Neural cell (in vitro differentiated cells): Measurements from ENCODE around the gene DGKB.

ENCODE experiments used
- EP300 ChIP-seq: fragments of 450-650 bp; conservative IDR thresholded peaks from 2 replicates; pipeline ENCODE4 v1.6.1; 2014; ENCODE audit warnings: antibody characterized with exemption, mild to moderate bottlenecking, moderate library complexity; ENCODE audit not compliant: poor library complexity, severe bottlenecking
- EZH2 ChIP-seq: fragments of 200-600, 300-800 bp; shearing (Covaris generic), sonication (generic); IDR thresholded peaks from 2 replicates; pipeline ENCODE4 v1.6.1; 2014; ENCODE audit warnings: antibody characterized with exemption, low read length, borderline replicate concordance, mild to moderate bottlenecking; ENCODE audit not compliant: insufficient read depth, poor library complexity, severe bottlenecking
- POLR2AphosphoS5 ChIP-seq: IDR thresholded peaks from 2 replicates; pipeline ENCODE4 v1.6.1; 2012
- RAD21 ChIP-seq: fragments of 450-650 bp; conservative IDR thresholded peaks from 2 replicates; pipeline ENCODE4 v1.6.1; 2014; ENCODE audit warnings: antibody characterized with exemption, mild to moderate bottlenecking, moderate library complexity
- SMC3 ChIP-seq: fragments of 450-650 bp; conservative IDR thresholded peaks from 2 replicates; pipeline ENCODE4 v1.6.1; 2014; ENCODE audit warnings: antibody characterized with exemption, mild to moderate bottlenecking, moderate library complexity; ENCODE audit not compliant: poor library complexity
- TAF1 ChIP-seq: IDR thresholded peaks from 2 replicates; pipeline ENCODE4 v1.6.1; 2012; ENCODE audit warnings: low read depth
- TF ChIP-seq, protein P1 (sequence below): fragments of 450-650 bp; IDR thresholded peaks from 2 replicates; pipeline ENCODE4 v1.5.1; 2014; ENCODE audit warnings: antibody characterized with exemption, mild to moderate bottlenecking, moderate library complexity; ENCODE audit not compliant: poor library complexity, severe bottlenecking
- TF ChIP-seq, protein P2 (sequence below): IDR thresholded peaks from 2 replicates; pipeline ENCODE4 v1.6.1; 2012; ENCODE audit warnings: borderline replicate concordance

GRCh38 chr7:14836006-14836405 is 66.5 kb downstream of the DGKB start:
- TF ChIP-seq, protein P1, sequence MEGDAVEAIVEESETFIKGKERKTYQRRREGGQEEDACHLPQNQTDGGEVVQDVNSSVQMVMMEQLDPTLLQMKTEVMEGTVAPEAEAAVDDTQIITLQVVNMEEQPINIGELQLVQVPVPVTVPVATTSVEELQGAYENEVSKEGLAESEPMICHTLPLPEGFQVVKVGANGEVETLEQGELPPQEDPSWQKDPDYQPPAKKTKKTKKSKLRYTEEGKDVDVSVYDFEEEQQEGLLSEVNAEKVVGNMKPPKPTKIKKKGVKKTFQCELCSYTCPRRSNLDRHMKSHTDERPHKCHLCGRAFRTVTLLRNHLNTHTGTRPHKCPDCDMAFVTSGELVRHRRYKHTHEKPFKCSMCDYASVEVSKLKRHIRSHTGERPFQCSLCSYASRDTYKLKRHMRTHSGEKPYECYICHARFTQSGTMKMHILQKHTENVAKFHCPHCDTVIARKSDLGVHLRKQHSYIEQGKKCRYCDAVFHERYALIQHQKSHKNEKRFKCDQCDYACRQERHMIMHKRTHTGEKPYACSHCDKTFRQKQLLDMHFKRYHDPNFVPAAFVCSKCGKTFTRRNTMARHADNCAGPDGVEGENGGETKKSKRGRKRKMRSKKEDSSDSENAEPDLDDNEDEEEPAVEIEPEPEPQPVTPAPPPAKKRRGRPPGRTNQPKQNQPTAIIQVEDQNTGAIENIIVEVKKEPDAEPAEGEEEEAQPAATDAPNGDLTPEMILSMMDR: no peak
- no peak for TF ChIP-seq TAF1
- TF ChIP-seq EZH2: no peak
- no peak for TF ChIP-seq POLR2AphosphoS5
- no peak for TF ChIP-seq EP300
- TF ChIP-seq, protein P2, sequence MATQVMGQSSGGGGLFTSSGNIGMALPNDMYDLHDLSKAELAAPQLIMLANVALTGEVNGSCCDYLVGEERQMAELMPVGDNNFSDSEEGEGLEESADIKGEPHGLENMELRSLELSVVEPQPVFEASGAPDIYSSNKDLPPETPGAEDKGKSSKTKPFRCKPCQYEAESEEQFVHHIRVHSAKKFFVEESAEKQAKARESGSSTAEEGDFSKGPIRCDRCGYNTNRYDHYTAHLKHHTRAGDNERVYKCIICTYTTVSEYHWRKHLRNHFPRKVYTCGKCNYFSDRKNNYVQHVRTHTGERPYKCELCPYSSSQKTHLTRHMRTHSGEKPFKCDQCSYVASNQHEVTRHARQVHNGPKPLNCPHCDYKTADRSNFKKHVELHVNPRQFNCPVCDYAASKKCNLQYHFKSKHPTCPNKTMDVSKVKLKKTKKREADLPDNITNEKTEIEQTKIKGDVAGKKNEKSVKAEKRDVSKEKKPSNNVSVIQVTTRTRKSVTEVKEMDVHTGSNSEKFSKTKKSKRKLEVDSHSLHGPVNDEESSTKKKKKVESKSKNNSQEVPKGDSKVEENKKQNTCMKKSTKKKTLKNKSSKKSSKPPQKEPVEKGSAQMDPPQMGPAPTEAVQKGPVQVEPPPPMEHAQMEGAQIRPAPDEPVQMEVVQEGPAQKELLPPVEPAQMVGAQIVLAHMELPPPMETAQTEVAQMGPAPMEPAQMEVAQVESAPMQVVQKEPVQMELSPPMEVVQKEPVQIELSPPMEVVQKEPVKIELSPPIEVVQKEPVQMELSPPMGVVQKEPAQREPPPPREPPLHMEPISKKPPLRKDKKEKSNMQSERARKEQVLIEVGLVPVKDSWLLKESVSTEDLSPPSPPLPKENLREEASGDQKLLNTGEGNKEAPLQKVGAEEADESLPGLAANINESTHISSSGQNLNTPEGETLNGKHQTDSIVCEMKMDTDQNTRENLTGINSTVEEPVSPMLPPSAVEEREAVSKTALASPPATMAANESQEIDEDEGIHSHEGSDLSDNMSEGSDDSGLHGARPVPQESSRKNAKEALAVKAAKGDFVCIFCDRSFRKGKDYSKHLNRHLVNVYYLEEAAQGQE: no peak
- TF ChIP-seq SMC3: no peak
- TF ChIP-seq RAD21: no peak
